CD4-positive, CD25-positive, alpha-beta regulatory T cell (primary cell): ENCODE results near the gene MYO1G. TPM values are rescaled to one million over a fixed set of nuclear protein-coding genes. Genes with fewer than 3 reads are reported as not detected.

Experiments
- ATAC-seq, 2 donors: fragments of 150-1000 bp; cut with Tn5 transposase; one replicate each; pipeline ENCODE4 v1.10.0; 2021; ENCODE audit warnings: low read depth in 2 of 2, moderate number of reproducible peaks in 2 of 2, moderate library complexity in 1 of 2
- DNase-seq, 3 donors: peaks; one replicate each; pipeline versions ENCODE4 v3.0.0 to v3.0.0-alpha.2; 2012 to 2022; ENCODE audit warnings: mixed read lengths in 1 of 3
- H3K27ac ChIP-seq: one replicate; pipeline ENCODE4 v1.7.0; 2013; ENCODE audit warnings: mild to moderate bottlenecking, low read length; ENCODE audit not compliant: insufficient read depth, poor library complexity, severe bottlenecking
- H3K27me3 ChIP-seq: one replicate; pipeline ENCODE4 v1.7.0; 2013; ENCODE audit warnings: low read length; ENCODE audit not compliant: control insufficient read depth, insufficient read depth
- H3K36me3 ChIP-seq: one replicate; pipeline ENCODE4 v1.7.0; 2013; ENCODE audit warnings: mild to moderate bottlenecking, low read length, moderate library complexity; ENCODE audit not compliant: control insufficient read depth, insufficient read depth
- H3K4me1 ChIP-seq: 2 replicates; pipeline ENCODE4 v1.7.0; 2013; ENCODE audit warnings: mild to moderate bottlenecking, low read length; ENCODE audit not compliant: insufficient read depth, control insufficient read depth, poor library complexity, severe bottlenecking
- H3K4me3 ChIP-seq: one replicate; pipeline ENCODE4 v1.7.0; 2013; ENCODE audit warnings: low read depth, mild to moderate bottlenecking, low read length, moderate library complexity
- H3K9me3 ChIP-seq, 2 experiments: 1 replicate in 1 of 2; 2 replicates in 1 of 2; pipeline ENCODE4 v1.7.0; 2013; ENCODE audit warnings: low read length in 2 of 2, mild to moderate bottlenecking in 1 of 2, moderate library complexity in 1 of 2; ENCODE audit not compliant: control insufficient read depth in 2 of 2
- H3K27ac Mint-ChIP-seq, 3 donors: one replicate each; pipeline ENCODE4 v1.8.0; 2020 to 2022; ENCODE audit warnings: mild to moderate bottlenecking in 3 of 3, mixed read lengths in 3 of 3, moderate library complexity in 2 of 3
- H3K27me3 Mint-ChIP-seq: one replicate; pipeline ENCODE4 v1.8.0; 2022; ENCODE audit warnings: mild to moderate bottlenecking, mixed read lengths
- H3K36me3 Mint-ChIP-seq: one replicate; pipeline ENCODE4 v1.8.0; 2020; ENCODE audit warnings: mixed read lengths
- H3K4me1 Mint-ChIP-seq, 4 donors: one replicate each; pipeline ENCODE4 v1.8.0; 2020 to 2022; ENCODE audit warnings: mixed read lengths in 4 of 4, mild to moderate bottlenecking in 1 of 4
- H3K4me3 Mint-ChIP-seq, 4 donors: one replicate each; pipeline ENCODE4 v1.8.0; 2020 to 2022; ENCODE audit warnings: mild to moderate bottlenecking in 4 of 4, mixed read lengths in 4 of 4, moderate library complexity in 3 of 4
- H3K9me3 Mint-ChIP-seq, 7 donors: one replicate each; pipeline ENCODE4 v1.8.0; 2020 to 2022; ENCODE audit warnings: mixed read lengths in 7 of 7, mild to moderate bottlenecking in 3 of 7, moderate library complexity in 2 of 7
- polyA plus RNA-seq, 4 donors: library from polyadenylated mRNA; unstranded; fragments of 300-500 nt; fragmentation: Illumina TruSeq; gene quantifications; one replicate each; pipeline ENCODE4 v1.2.3, GENCODE V29; 2021
- total RNA-seq: library from RNA; stranded (reverse); gene quantifications from one replicate; pipeline ENCODE4 v1.2.3, GENCODE V29; 2022

Gene MYO1G
- total and polyA plus RNA-seq, 5 donors from 2014 or later: 132 to 427 (median 186) TPM

GRCh38 chr7:45007106-45007505 lies 28.3 kb upstream of the MYO1G start:
- Histone ChIP-seq H3K4me1 (peaks cover 21% of the 10 kb centered on the region), H3K36me3 (peaks cover 10% of the 10 kb centered on the region), H3K4me3 (no peak overlapping the region), H3K27me3 (no peaks in the 10 kb centered on the region), H3K27ac (peak overlapping the region; percentile 21), H3K9me3 (no peaks in the 10 kb centered on the region)
- peaks cover 15 to 74% (median 43%) of the 10 kb centered on the region in 4 donors for H3K4me1 Mint-ChIP-seq
- DNase-seq (no peak), ATAC-seq (no peak)
- peaks cover 17% of the 10 kb centered on the region for H3K36me3 Mint-ChIP-seq
- H3K9me3 Mint-ChIP-seq: no peaks in the 10 kb centered on the region
- H3K27ac Mint-ChIP-seq: peak overlapping the region; percentile 49 to 74 (median 64)
- H3K27me3 Mint-ChIP-seq: no peaks in the 10 kb centered on the region
- H3K4me3 Mint-ChIP-seq: peak overlapping the region in 1 of 4 donors; percentile 12

GRCh38 chr7:45003789-45004188 lies 25.0 kb upstream of the MYO1G start:
- no peak for ATAC-seq
- H3K4me1 Mint-ChIP-seq: peaks cover 22 to 78% (median 48%) of the 10 kb centered on the region in 4 donors

GRCh38 chr7:45001826-45002225 lies 23.0 kb upstream of the MYO1G start:
- Histone ChIP-seq H3K27me3 (no peaks in the 10 kb centered on the region), H3K36me3 (peaks cover 7% of the 10 kb centered on the region), H3K4me3 (peak overlapping the region; percentile 95), H3K9me3 (no peaks in the 10 kb centered on the region), H3K27ac (peak overlapping the region; percentile 84), H3K4me1 (peaks cover 50% of the 10 kb centered on the region)
- Mint-ChIP-seq H3K27me3 (peaks cover 10% of the 10 kb centered on the region), H3K9me3 (peaks cover 0 to 2% (median 0%) of the 10 kb centered on the region in 7 donors), H3K36me3 (peaks cover 3% of the 10 kb centered on the region), H3K27ac (peak overlapping the region; percentile 90 to 97 (median 93)), H3K4me3 (peak overlapping the region; percentile 90 to 95 (median 93)), H3K4me1 (peaks cover 20 to 74% (median 42%) of the 10 kb centered on the region in 4 donors)
- no peak for DNase-seq
- no peak for ATAC-seq

More at GRCh38 chr7:45003789-45004188, 25.0 kb upstream of the MYO1G start:
- Mint-ChIP-seq H3K36me3 (peaks cover 11% of the 10 kb centered on the region), H3K9me3 (peaks cover 0 to 2% (median 0%) of the 10 kb centered on the region in 7 donors), H3K27me3 (peaks cover 10% of the 10 kb centered on the region), H3K4me3 (peak overlapping the region in 2 of 4 donors; percentile 56 to 62), H3K27ac (peak overlapping the region; percentile 47 to 75 (median 61))
- H3K27me3 ChIP-seq: no peaks in the 10 kb centered on the region
- peaks cover 10% of the 10 kb centered on the region for H3K36me3 ChIP-seq
- no peaks in the 10 kb centered on the region for H3K9me3 ChIP-seq
- peaks cover 42% of the 10 kb centered on the region for H3K4me1 ChIP-seq
- peak overlapping the region; percentile 33 for H3K27ac ChIP-seq
- no peak for DNase-seq
- no peak overlapping the region for H3K4me3 ChIP-seq

GRCh38 chr7:45001138-45001694 lies 22.4 kb upstream of the MYO1G start:
- Histone ChIP-seq H3K36me3 (peaks cover 4% of the 10 kb centered on the region), H3K27me3 (no peaks in the 10 kb centered on the region), H3K27ac (peak overlapping the region; percentile 84), H3K4me1 (peaks cover 56% of the 10 kb centered on the region), H3K9me3 (no peaks in the 10 kb centered on the region), H3K4me3 (peak overlapping the region; percentile 95)
- peak; percentile 47 to 49 for ATAC-seq
- peaks cover 0 to 2% (median 0%) of the 10 kb centered on the region in 7 donors for H3K9me3 Mint-ChIP-seq
- peak overlapping the region; percentile 90 to 95 (median 93) for H3K4me3 Mint-ChIP-seq
- H3K4me1 Mint-ChIP-seq: peaks cover 19 to 74% (median 47%) of the 10 kb centered on the region in 4 donors
- peak overlapping the region; percentile 90 to 97 (median 93) for H3K27ac Mint-ChIP-seq
- H3K36me3 Mint-ChIP-seq: peaks cover 3% of the 10 kb centered on the region
- peak; percentile 55 to 88 (median 76) for DNase-seq
- peaks cover 10% of the 10 kb centered on the region for H3K27me3 Mint-ChIP-seq

- H3K4me3 Mint-ChIP-seq: peak within 1 kb of the TSS; percentile 98 to 99 (median 98)
- Histone ChIP-seq H3K4me1 (peaks cover 58% of the 10 kb centered on the region), H3K27me3 (no peaks in the 10 kb centered on the region), H3K9me3 (no peaks in the 10 kb centered on the region), H3K27ac (peak within 1 kb of the TSS; percentile 84), H3K4me3 (peak within 1 kb of the TSS; percentile 95), H3K36me3 (peaks cover 4% of the 10 kb centered on the region)
- peaks cover 26 to 75% (median 49%) of the 10 kb centered on the region in 4 donors for H3K4me1 Mint-ChIP-seq
- H3K36me3 Mint-ChIP-seq: peaks cover 3% of the 10 kb centered on the region
- H3K9me3 Mint-ChIP-seq: peaks cover 0 to 2% (median 0%) of the 10 kb centered on the region in 7 donors
- peak within 1 kb of the TSS; percentile 92 to 97 (median 93) for H3K27ac Mint-ChIP-seq
- peaks cover 10% of the 10 kb centered on the region for H3K27me3 Mint-ChIP-seq
- ATAC-seq: no peak
- peak in 2 of 3 donors; percentile 19 to 29 for DNase-seq
Measured at GRCh38 chr7:45000093-45001032, 21.5 kb upstream of the MYO1G start, which contains the start of gene CCM2. CCM2 (plus strand) TSS chr7:45000201; CDS start chr7:45000334, 133 bp downstream.

GRCh38 chr7:44999245-45000092 lies 20.7 kb upstream of the MYO1G start:
- ATAC-seq: peak; percentile 79 to 81
- peaks cover 0 to 2% (median 0%) of the 10 kb centered on the region in 7 donors for H3K9me3 Mint-ChIP-seq
- peak; percentile 98 to 100 (median 99) for DNase-seq
- peaks cover 31 to 75% (median 52%) of the 10 kb centered on the region in 4 donors for H3K4me1 Mint-ChIP-seq
- Histone ChIP-seq H3K36me3 (peaks cover 4% of the 10 kb centered on the region), H3K9me3 (no peaks in the 10 kb centered on the region), H3K4me3 (peak overlapping the region; percentile 87), H3K4me1 (peaks cover 66% of the 10 kb centered on the region), H3K27ac (peak overlapping the region; percentile 84), H3K27me3 (no peaks in the 10 kb centered on the region)
- H3K36me3 Mint-ChIP-seq: peaks cover 3% of the 10 kb centered on the region
- peak overlapping the region; percentile 92 to 97 (median 93) for H3K27ac Mint-ChIP-seq
- H3K27me3 Mint-ChIP-seq: peaks cover 10% of the 10 kb centered on the region
- peak overlapping the region; percentile 98 to 99 (median 98) for H3K4me3 Mint-ChIP-seq
